ENCODE data around the gene FREM2. TPM values are rescaled to one million over a fixed set of nuclear protein-coding genes. Genes with fewer than 3 reads are reported as not detected.

FREM2 gene
- total and polyA plus RNA-seq, 2 of the 4 experiments (the other 2 are of a cell fraction): not detected

DNA sequence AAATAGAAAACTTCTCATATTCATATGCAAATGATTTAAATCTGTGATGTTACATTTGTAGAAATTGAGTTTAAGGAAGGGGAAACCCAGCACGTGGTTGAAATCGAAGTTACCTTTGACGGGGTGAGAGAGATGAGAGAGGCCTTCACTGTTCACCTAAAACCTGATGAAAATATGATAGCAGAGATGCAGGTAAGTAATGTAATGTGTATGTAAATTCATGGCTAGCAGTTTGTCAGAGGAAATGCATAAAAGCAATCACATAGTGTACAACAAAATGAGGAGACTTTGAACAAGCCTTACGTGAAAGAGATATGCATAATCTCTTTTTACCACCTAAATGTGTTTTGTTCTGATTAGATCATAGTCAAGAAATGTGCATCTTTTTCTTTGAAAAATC, 169.2 kb downstream of the FREM2 start:
- TF ChIP-seq, protein P1, sequence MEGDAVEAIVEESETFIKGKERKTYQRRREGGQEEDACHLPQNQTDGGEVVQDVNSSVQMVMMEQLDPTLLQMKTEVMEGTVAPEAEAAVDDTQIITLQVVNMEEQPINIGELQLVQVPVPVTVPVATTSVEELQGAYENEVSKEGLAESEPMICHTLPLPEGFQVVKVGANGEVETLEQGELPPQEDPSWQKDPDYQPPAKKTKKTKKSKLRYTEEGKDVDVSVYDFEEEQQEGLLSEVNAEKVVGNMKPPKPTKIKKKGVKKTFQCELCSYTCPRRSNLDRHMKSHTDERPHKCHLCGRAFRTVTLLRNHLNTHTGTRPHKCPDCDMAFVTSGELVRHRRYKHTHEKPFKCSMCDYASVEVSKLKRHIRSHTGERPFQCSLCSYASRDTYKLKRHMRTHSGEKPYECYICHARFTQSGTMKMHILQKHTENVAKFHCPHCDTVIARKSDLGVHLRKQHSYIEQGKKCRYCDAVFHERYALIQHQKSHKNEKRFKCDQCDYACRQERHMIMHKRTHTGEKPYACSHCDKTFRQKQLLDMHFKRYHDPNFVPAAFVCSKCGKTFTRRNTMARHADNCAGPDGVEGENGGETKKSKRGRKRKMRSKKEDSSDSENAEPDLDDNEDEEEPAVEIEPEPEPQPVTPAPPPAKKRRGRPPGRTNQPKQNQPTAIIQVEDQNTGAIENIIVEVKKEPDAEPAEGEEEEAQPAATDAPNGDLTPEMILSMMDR (conservative IDR thresholded peaks at IDR 0.05; ENCODE audit: low read depth, low read length): no peak
- TF ChIP-seq CEBPB (IDR thresholded peaks at IDR 0.05; ENCODE audit: low read depth, low read length) (no peak), NFE2L2 (IDR thresholded peaks at IDR 0.05; ENCODE audit: low read depth, low read length) (no peak), POLR2A (IDR thresholded peaks at IDR 0.05; ENCODE audit: low read depth, low read length) (no peak), RAD21 (IDR thresholded peaks at IDR 0.05; ENCODE audit: low read length) (no peak), SMC3 (IDR thresholded peaks at IDR 0.05; ENCODE audit: low read depth, low read length) (no peak), BHLHE40 (IDR thresholded peaks at IDR 0.05; ENCODE audit: low read depth, low read length) (no peak), RCOR1 (IDR thresholded peaks at IDR 0.05; ENCODE audit: insufficient replicate concordance, low read length) (no peak), MAZ (IDR thresholded peaks at IDR 0.05; ENCODE audit: borderline replicate concordance, low read depth, low read length) (no peak), MAFK (IDR thresholded peaks at IDR 0.05; ENCODE audit: low read depth, low read length) (no peak), CHD1 (IDR thresholded peaks at IDR 0.05; ENCODE audit: low read depth, low read length) (no peak), MXI1 (IDR thresholded peaks at IDR 0.05; ENCODE audit: borderline replicate concordance, low read depth, low read length) (no peak), FOS (IDR thresholded peaks at IDR 0.05; ENCODE audit: low read depth, low read length) (no peak), RFX5 (IDR thresholded peaks at IDR 0.05; ENCODE audit: low read depth, low read length) (no peak)
- TF ChIP-seq, protein P2, sequence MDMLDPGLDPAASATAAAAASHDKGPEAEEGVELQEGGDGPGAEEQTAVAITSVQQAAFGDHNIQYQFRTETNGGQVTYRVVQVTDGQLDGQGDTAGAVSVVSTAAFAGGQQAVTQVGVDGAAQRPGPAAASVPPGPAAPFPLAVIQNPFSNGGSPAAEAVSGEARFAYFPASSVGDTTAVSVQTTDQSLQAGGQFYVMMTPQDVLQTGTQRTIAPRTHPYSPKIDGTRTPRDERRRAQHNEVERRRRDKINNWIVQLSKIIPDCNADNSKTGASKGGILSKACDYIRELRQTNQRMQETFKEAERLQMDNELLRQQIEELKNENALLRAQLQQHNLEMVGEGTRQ (IDR thresholded peaks at IDR 0.05; ENCODE audit: low read depth, low read length): no peak
- TF ChIP-seq, protein P3, sequence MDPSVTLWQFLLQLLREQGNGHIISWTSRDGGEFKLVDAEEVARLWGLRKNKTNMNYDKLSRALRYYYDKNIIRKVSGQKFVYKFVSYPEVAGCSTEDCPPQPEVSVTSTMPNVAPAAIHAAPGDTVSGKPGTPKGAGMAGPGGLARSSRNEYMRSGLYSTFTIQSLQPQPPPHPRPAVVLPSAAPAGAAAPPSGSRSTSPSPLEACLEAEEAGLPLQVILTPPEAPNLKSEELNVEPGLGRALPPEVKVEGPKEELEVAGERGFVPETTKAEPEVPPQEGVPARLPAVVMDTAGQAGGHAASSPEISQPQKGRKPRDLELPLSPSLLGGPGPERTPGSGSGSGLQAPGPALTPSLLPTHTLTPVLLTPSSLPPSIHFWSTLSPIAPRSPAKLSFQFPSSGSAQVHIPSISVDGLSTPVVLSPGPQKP (IDR thresholded peaks at IDR 0.05; ENCODE audit: borderline replicate concordance, low read depth, low read length): no peak

More for the DNA sequence above, 169.2 kb downstream of the FREM2 start:
- Histone ChIP-seq H3K27ac (ENCODE audit: insufficient read depth, low read length) (no peak overlapping the region), H4K91ac (ENCODE audit: insufficient read depth, low read depth, low read length) (no peak overlapping the region), H2BK15ac (ENCODE audit: low read depth, low read length) (no peak overlapping the region), H2BK20ac (ENCODE audit: low read depth, low read length) (no peak overlapping the region), H2BK5ac (ENCODE audit: low read depth, low read length, poor library complexity, severe bottlenecking) (no peak overlapping the region), H2BK120ac (ENCODE audit: low read depth, low read length) (no peak overlapping the region), H3K23ac (ENCODE audit: low read depth, low read length) (no peak overlapping the region), H3K56ac (ENCODE audit: extremely low read depth, insufficient read depth, low read length) (no peak overlapping the region), H3K27me3 (ENCODE audit: control insufficient read depth, insufficient read depth, low read length) (no peaks in the 10 kb centered on the region), H2AK5ac (ENCODE audit: low read depth, low read length) (no peak overlapping the region), H4K5ac (ENCODE audit: low read depth, low read length) (no peak overlapping the region), H3K4ac (ENCODE audit: low read depth, low read length) (no peak overlapping the region), H3K9ac (ENCODE audit: low read depth, low read length) (no peak overlapping the region), H4K20me1 (ENCODE audit: insufficient read depth, low read length) (no peaks in the 10 kb centered on the region), H3K36me3 (ENCODE audit: control insufficient read depth, insufficient read depth, low read length) (no peaks in the 10 kb centered on the region), H2AK9ac (replicated peaks; ENCODE audit: low read depth, low read length, poor library complexity) (no peak overlapping the region), H3K79me1 (ENCODE audit: low read depth in 1 of 2, low read length in 2 of 2) (no peaks in the 10 kb centered on the region), H3K9me1 (ENCODE audit: insufficient read depth, low read length) (no peaks in the 10 kb centered on the region), H3K18ac (ENCODE audit: low read depth, low read length) (no peak overlapping the region), H4K8ac (ENCODE audit: low read depth in 2 of 2, low read length in 2 of 2) (no peak overlapping the region), H3K4me3 (ENCODE audit: insufficient read depth, low read depth, low read length) (no peak overlapping the region), H3K14ac (replicated peaks; ENCODE audit: low read depth, low read length) (no peak overlapping the region), H3K4me1 (ENCODE audit: control insufficient read depth, insufficient read depth, low read length) (no peaks in the 10 kb centered on the region), H2AFZ (replicated peaks; ENCODE audit: low read length, poor library complexity) (no peak overlapping the region), H3K9me3 (ENCODE audit: control insufficient read depth, insufficient read depth, low read length) (no peaks in the 10 kb centered on the region), H3K4me2 (ENCODE audit: low read depth, low read length) (no peak overlapping the region)
- dilution Hi-C loops (cut with HindIII; ENCODE audit: low sequenced_read_pairs, unreplicated experiment): no loop called here
- no peak for DNase-seq
- intact Hi-C loops (cut with micrococcal nuclease): no loop called here
- in situ Hi-C loops (cut with MboI; ENCODE audit: low sequenced_read_pairs): no loop called here
- CTCF ChIA-PET: no interaction called here
- POLR2A ChIA-PET (ENCODE audit: unreplicated experiment): no interaction called here
- no peak for ATAC-seq (ENCODE audit: low read depth)
- WGBS, 2 experiments (ENCODE audit: extremely low coverage in 2 of 2, insufficient read length in 1 of 2): no CpG with 5 or more reads among the region's 4 CpGs
- BruUV-seq (replicated peaks): no TSS peak

Measured in IMR-90 (cell line).